Epithelial cell of proximal tubule (primary cell): ENCODE measurements around the gene C19orf53. TPM values are rescaled to one million over a fixed set of nuclear protein-coding genes. Genes with fewer than 3 reads are reported as not detected.
A peak's percentile ranks its signal among the peaks of the same experiment; 100 is the strongest.

Source experiments
- DNase-seq: peaks from one replicate; pipeline ENCODE4 v3.0.0-alpha.2; 2011; ENCODE audit warnings: low read depth
- H3K4me3 ChIP-seq: 2 replicates; pipeline ENCODE4 v1.5.1; 2011; ENCODE audit warnings: low read depth, mild to moderate bottlenecking, low read length
- CTCF ChIP-seq: conservative IDR thresholded peaks from 2 replicates; pipeline ENCODE4 v1.5.1; 2012; ENCODE audit warnings: low read depth, mild to moderate bottlenecking, low read length
- total RNA-seq: library from RNA; depleted of rRNA; stranded (reverse); fragments of >200 nt; gene quantifications from 2 replicates; pipeline ENCODE4 v1.2.3, GENCODE V29; 2015

The C19orf53 gene
- total RNA-seq, 1 donor from 2014 or later, result 200 TPM

- no peak for TF ChIP-seq CTCF
- H3K4me3 ChIP-seq, result no peak overlapping the region
- no peak for DNase-seq
Measured at GRCh38 chr19:13763265-13763664, 11.0 kb upstream of the C19orf53 start.

GRCh38 chr19:13764101-13764807 lies 10.0 kb upstream of the C19orf53 start, which contains the start of gene MRI1:
TSS of gene MRI1 (plus strand) at chr19:13764522. CDS start at chr19:13764589, 67 bp downstream.
- peak within 1 kb of the TSS; percentile 81 for H3K4me3 ChIP-seq
- no peak for TF ChIP-seq CTCF
- DNase-seq, result no peak

GRCh38 chr19:13764821-13765394 lies 9.3 kb upstream of the C19orf53 start:
- peak overlapping the region; percentile 81 for H3K4me3 ChIP-seq
- TF ChIP-seq CTCF, result no peak
- no peak for DNase-seq

GRCh38 chr19:13765395-13766094 lies 8.7 kb upstream of the C19orf53 start:
- peak overlapping the region; percentile 81 for H3K4me3 ChIP-seq
- DNase-seq, result no peak
- TF ChIP-seq CTCF, result no peak

- DNase-seq, result no peak
- TF ChIP-seq CTCF, result no peak
- no peak overlapping the region for H3K4me3 ChIP-seq
Measured at GRCh38 chr19:13766095-13766481, 8.2 kb upstream of the C19orf53 start.

GRCh38 chr19:13768510-13768909 lies 5.7 kb upstream of the C19orf53 start:
- no peak for DNase-seq
- TF ChIP-seq CTCF, result no peak

More at GRCh38 chr19:13768510-13768909, 5.7 kb upstream of the C19orf53 start:
- no peak overlapping the region for H3K4me3 ChIP-seq
